HS-27A (cell line): ENCODE data around the gene CC2D1A.
"Not testable (repeated sequence)": the region's sequence is repeated elsewhere in the genome, so short reads cannot be mapped to it uniquely, and the experiment has no call there.

Experiments used
- DNase-seq: peaks from one replicate; pipeline ENCODE4 v3.0.0-alpha.2; 2012; ENCODE audit warnings: low read depth, missing footprints

CC2D1A gene

GRCh38 chr19:13908674-13909073, 2.7 kb downstream of the CC2D1A start:
- DNase-seq: no peak

- DNase-seq: no peak
These were observed 3.4 kb downstream of the CC2D1A start for GRCh38 chr19:13909430-13909829.

GRCh38 chr19:13913352-13913751, 7.4 kb downstream of the CC2D1A start:
- no peak for DNase-seq

- DNase-seq: no peak
These were observed 8.8 kb downstream of the CC2D1A start for GRCh38 chr19:13914777-13915176.

GRCh38 chr19:13917888-13918406, 11.9 kb downstream of the CC2D1A start:
- no peak for DNase-seq

GRCh38 chr19:13918726-13919411, 12.9 kb downstream of the CC2D1A start:
- no peak for DNase-seq

- no peak for DNase-seq
These were observed 14.5 kb downstream of the CC2D1A start for GRCh38 chr19:13920524-13920923.

GRCh38 chr19:13920940-13921747, 15.1 kb downstream of the CC2D1A start:
- peak; percentile 50 for DNase-seq

GRCh38 chr19:13922118-13922517, 16.1 kb downstream of the CC2D1A start:
- DNase-seq: not testable (repeated sequence)

GRCh38 chr19:13923194-13923987, 17.4 kb downstream of the CC2D1A start:
- DNase-seq: no peak

- DNase-seq: no peak
These were observed 20.0 kb downstream of the CC2D1A start for GRCh38 chr19:13926010-13926409.

- no peak for DNase-seq
These were observed 20.7 kb downstream of the CC2D1A start for GRCh38 chr19:13926715-13927114.

- DNase-seq: no peak
These were observed 23.3 kb downstream of the CC2D1A start for GRCh38 chr19:13929340-13929739.

- no peak for DNase-seq
These were observed 24.0 kb downstream of the CC2D1A start for GRCh38 chr19:13929956-13930355.

- no peak for DNase-seq
These were observed 24.4 kb downstream of the CC2D1A start for GRCh38 chr19:13930402-13930801.

GRCh38 chr19:13931391-13932148, 25.6 kb downstream of the CC2D1A start:
- DNase-seq: no peak

GRCh38 chr19:13932149-13932637, 26.2 kb downstream of the CC2D1A start:
- DNase-seq: no peak

GRCh38 chr19:13932911-13933393, 27.0 kb downstream of the CC2D1A start:
- no peak for DNase-seq

GRCh38 chr19:13934785-13935109, 28.7 kb downstream of the CC2D1A start:
- DNase-seq: no peak

GRCh38 chr19:13935765-13936510, 29.9 kb downstream of the CC2D1A start:
- DNase-seq: no peak
